Measurements from ENCODE around the gene NOPCHAP1.
A peak's percentile ranks its signal among the peaks of the same experiment; 100 is the strongest.
"Not testable (repeated sequence)": the region's sequence is repeated elsewhere in the genome, so short reads cannot be mapped to it uniquely, and the experiment has no call there.

Gene NOPCHAP1, protein sequence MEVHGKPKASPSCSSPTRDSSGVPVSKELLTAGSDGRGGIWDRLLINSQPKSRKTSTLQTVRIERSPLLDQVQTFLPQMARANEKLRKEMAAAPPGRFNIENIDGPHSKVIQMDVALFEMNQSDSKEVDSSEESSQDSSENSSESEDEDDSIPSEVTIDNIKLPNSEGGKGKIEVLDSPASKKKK

DNA sequence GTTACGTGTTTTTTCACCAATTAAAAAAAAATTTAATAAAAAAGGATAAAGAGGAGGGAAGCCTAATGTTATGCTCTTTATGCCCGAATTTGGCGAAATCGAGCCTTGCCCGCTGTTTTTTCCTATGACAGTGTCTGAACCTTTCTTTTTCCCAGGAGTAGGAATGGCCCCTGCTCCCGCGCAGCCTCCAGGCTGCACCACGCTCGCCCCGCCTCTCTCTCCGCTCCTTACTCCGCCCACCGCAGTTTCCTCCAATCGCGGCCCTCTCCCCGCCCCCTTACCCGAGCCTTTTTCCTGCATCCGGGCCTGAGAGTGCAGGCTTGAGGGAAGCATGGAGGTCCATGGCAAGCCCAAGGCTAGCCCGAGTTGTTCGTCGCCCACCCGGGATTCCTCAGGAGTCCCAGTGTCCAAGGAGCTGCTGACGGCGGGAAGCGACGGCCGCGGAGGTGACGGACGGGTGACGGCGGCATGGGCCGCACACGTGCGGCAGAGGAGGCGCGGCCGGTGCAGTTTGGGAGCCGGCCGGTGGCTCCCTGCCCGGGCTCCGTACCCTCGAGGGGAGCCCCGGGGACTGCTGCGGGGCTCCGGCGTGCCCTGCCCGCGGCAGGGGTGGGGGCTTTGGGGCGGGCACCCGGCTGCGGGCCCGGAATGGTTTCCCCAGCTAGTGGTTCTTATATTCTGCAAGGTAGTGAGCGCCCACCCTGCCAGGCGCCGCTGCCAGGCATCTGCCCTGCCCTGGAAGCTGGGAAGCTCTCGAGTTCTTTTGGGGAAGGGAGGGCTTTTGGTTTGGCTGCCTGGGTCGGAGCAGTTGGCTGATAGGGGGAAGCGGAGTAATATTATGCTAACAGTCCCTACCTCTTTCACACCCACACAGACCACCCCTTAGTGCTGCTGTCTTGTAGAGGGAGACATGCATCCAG lies at the start of gene NOPCHAP1:
Gene NOPCHAP1, plus strand, starts transcription at position 295 of the 920 bp plus-strand sequence. Its CDS starts 37 bp downstream, at position 332.
- peak; percentile 94 for DNase-seq

DNA sequence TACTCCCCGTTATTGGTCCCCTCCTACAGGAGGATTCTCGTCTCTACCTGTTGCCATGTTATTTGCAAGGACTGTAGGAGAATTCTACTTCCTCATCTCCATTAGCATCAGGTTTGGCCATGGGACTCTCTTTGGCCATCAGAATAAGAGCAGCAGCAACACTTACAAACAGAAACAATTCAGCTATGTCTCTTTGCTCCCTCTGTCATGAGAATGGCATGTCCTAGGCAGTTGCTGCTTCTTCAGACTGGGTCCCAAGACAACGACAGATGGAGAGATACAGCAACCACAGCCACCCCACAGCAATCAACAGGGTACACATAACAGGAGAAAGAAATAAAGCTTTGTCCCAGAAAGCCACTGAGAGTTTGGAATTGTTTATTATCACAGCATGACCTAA lies 47.7 kb upstream of the NOPCHAP1 start:
- no peak for DNase-seq

GRCh38 chr12:104939089-104939488 lies 47.0 kb upstream of the NOPCHAP1 start:
- no peak for DNase-seq

DNA sequence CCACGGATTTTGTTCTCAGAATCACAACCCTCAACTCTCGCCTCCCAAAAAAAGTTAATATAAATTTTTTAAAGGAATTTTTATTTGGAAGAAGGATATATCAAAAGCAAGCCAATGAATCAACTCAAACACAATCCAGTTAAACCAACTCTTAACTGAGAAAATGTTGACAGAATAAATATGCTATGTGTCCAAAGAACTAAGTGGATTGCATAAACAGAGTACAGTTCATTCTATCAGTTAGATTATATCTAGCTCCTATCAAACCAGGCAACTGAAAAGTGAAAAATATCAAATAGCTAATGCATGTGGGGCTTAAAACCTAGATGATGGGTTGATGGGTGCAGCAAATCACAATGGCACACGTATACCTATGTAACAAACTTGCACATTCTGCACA lies 44.7 kb upstream of the NOPCHAP1 start:
- no peak for DNase-seq

GRCh38 chr12:104942075-104942474 lies 44.0 kb upstream of the NOPCHAP1 start:
- DNase-seq: no peak

DNA sequence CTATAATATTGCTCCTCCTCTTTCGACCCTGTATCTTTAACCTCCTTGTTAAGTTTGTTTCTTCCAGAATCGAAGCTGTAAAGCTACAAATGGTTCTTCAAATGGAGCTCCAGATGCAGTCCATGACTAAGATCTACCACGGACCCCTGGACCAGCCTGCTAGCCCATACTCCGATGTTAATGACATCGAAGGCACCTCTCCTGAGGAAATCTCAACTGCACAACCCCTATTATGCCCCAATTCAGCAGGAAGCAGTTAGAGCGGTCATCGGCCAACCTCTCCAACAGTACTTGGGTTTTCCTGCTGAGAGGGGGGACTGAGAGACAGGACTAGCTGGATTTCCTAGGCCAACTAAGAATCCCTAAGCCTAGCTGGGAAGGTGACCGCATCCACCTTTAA lies 42.7 kb upstream of the NOPCHAP1 start:
- not testable (repeated sequence) for DNase-seq

DNA sequence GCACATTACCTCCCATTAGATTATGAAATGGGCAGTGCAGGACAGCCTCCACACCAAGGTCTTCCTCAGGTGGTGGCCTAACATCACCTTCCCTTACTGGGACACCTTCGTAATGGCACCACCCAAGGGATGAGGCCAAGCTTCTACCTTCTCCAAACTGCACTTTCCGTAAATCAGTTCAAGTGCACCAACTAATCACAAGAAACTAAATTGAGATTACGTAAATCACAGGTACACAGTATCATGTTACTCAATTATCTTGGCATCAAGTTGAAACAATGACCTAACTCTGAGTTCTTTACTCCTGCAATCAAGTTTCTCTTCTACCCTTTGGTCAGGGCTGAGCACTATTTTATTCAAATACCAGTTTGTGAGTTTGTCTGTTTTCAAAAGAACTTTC lies 41.9 kb upstream of the NOPCHAP1 start:
- no peak for DNase-seq

- not testable (repeated sequence) for DNase-seq
Observed at GRCh38 chr12:104948716-104949115, 37.4 kb upstream of the NOPCHAP1 start.

DNA sequence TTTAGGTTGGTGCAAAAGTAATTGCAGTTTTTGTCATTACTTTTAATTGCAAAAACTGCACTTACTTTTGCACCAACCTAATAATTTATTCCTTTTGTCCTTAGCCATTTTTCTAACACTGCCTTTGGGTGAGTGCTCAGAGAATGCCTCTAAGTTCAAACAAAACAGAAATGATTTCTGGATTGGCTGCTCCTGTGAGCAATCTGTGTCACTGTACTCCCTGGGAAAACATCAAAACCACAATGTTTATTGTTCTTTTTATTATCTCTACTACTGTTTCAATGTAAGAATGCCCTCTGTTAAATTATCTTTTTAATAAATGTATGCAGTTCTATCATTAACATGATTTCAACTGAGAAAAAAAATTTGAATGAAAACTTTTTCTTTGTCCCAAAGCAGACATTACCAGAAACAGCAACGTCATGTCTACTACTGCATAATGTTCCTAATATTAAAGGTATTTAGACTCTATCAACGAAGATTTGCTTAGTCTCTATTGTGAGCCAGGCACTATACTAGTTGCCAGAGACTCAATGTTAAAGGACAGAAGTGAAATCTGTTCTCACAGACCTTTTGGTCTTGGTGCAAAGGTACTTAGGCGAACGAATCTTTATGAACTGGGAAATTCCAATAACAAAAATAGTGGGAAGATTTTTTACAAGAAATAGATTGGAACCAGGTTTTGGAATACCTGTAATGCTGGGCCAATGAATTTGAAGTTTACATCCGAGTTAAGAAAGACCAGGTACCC lies 34.2 kb upstream of the NOPCHAP1 start:
- no peak for DNase-seq

- no peak for DNase-seq
Observed at GRCh38 chr12:104952816-104953215, 33.3 kb upstream of the NOPCHAP1 start.

DNA sequence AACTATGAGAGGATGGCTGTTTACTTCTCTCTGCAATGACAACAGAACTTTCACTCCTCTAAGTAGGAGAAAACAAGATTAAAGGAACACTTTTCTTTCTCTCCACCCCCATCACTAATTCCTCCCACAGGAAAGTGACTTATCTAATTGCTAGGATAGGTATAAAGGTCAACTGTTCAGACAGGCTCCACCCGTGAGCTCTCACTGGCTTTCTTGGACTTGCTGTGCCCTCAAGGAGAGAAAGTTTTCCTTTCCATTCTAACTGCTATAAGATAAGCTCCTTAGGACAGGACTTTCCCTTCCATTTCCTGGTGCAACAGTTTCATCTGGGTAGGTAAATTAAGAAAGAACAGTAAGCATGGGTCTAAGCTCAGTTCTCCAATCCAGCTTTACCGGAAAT lies 32.8 kb upstream of the NOPCHAP1 start:
- DNase-seq: no peak

DNA sequence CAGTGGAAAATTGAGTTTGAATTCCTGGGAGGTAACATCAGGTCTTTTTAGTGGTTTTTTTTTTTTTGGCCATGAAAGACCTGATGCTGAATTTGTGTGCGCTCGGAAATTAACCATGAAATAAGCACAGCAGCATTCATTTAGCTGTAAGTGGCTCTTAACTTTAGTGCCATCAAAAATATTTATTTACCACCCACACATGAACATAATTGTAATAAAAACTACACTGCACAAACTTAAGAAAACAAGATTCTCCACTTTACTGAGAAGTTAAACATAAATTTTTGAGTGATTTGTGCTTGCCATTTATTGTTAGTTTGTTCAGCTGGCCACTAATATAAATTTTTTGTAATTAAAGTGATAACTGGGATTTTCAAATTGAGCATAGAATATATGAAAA lies 30.4 kb upstream of the NOPCHAP1 start:
- no peak for DNase-seq

DNA sequence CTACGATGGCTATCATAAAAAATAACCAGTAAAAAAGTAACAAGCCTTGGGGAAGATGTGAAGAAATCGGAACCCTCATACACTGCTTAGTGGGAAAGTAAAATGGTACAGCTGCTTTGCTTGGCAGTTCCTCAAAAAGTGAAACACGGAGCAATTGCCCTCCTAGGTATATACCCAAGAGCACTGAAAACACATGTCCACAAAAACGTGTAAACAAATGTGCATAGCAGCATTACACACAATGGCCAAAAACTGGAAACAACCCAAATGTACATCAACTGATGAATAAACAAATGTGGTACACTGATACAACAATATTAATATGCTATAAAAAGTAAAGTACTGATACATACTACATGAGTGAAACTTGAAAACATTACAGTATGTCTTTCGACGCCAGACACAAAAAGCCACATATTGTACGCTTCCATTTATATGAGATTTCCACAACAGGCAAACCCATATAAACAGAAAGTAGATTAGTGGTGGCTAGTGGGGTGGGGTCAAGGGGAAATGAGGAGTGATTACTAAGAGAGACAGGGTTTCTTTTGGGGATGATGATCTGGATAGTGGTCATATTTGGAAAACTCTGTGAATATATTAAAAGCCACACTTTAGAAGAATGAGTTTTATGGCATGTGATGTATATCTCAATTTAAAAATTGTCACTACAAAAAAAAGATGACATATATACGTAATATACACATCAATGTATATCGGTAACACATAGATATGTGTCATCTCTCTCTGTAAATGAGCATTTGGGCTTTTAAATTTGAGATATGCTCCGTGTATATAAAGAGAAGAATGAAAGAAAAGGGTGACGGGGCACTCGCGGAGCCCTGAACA lies 29.0 kb upstream of the NOPCHAP1 start:
- no peak for DNase-seq

GRCh38 chr12:104957719-104958000 lies 28.5 kb upstream of the NOPCHAP1 start:
- DNase-seq: peak; percentile 47

- peak; percentile 85 for DNase-seq
Observed at GRCh38 chr12:104958001-104958804, 27.9 kb upstream of the NOPCHAP1 start, which contains the start of gene SLC41A2. Gene SLC41A2 (minus strand): TSS chr12:104958290. CDS start chr12:104928527, 29,763 bp downstream.

DNA sequence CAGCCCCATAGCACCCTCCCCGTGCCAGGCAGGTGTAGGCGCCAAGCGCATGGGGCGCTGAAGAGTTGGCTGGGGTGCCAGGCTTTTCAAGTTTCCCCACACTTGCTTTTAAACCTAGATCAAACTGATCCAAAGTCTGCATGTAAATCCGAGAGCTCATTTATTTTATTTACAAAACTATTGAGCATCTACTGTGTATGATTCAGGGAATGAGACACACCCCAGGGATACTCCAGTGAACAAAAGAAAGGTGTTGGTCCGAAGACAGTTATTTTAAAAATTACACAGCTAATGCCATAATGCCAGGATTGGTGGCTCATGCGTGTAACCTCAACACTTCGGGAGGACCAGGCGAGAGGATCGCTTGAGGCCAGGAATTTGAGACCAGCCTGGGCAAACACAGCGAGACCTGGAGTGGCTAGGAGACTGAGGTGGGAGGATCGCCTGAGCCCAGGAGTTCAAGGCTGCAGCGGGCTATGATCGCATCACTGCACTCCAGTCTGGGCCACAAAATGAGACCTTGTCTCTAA lies 27.2 kb upstream of the NOPCHAP1 start:
- peak; percentile 50 for DNase-seq

- no peak for DNase-seq
Observed at GRCh38 chr12:104959335-104959841, 26.7 kb upstream of the NOPCHAP1 start.

- DNase-seq: no peak
Observed at GRCh38 chr12:104960464-104960863, 25.7 kb upstream of the NOPCHAP1 start.

DNA sequence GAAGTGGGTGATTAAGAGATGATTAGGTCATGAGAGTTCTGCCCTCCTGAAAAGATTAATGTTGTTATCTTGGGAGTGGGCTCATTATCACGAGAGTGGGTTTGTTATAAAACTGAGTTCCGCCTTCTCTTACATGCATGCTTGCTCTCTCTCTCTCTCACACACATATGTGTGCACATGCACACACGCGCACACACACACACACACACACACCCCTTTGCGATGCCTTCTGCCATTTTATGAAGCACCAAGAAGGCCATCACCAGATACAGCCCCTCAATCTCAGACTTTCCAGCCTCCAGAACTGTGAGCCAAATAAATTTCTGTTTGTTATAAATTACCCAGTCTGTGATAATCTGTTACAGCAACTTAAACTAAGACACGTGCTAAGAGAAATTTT lies 22.4 kb upstream of the NOPCHAP1 start:
- no peak for DNase-seq

DNA sequence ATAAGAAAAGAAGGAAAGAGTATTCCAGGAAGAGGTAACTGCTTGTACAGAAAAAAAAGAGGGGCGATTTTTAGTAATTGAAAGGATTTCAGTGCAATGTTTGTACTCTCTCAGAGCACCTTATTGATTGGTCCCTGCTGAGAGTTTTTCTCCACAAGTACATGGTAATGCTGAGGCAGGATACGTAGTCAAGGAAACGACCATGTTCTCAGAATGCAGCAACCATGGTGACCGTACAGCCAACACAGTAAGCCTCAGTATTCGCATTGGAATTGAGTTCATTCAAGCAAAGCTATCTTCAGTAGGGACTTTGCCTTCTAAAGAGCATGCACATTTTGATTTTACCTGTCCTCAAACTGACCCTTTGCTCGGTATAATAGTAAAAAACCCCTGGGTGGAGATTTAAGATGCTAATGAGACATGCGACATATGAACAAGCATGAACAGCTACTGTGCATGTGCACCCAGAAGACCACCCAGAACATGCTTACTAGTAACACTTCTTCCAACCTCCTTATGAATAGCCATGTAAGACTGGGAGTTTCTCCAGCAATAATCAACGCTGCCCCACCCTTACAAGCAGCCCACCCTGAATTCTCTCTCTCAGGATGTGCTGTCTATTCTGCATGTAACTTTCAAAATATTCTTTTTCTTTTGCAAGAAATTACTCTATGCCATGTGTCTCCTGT lies 21.8 kb upstream of the NOPCHAP1 start:
- no peak for DNase-seq

GRCh38 chr12:104964856-104965205 lies 21.3 kb upstream of the NOPCHAP1 start:
- no peak for DNase-seq

Measured in right forelimb (tissue), 1 donor.